ENCODE results near the gene MTCP1. TPM values are rescaled to one million over a fixed set of nuclear protein-coding genes. Genes with fewer than 3 reads are reported as not detected.

MTCP1 gene
- total RNA-seq, 1 experiment from 2014 or later = 11.3 TPM

DNA sequence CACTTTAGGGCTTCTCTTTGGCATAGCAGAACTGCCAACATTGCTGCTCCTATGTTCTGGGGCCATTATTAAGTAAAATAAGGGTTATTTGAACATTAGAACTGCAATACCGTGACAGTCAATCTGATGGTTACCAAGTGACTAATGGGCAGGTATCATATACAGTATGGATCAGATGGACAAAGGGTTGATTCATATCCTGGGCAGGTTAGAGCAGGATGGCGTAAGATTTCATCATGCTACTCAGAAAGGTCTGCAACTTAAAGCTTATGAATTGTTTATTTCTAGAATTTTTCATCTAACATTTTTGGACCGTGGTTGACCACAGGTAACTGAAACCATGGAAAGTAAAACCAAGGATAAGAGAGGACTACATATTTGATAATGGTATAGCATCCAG, 41.2 kb upstream of the MTCP1 start:
- no peak for DNase-seq
- no peaks in the 10 kb centered on the region for H3K9me3 Mint-ChIP-seq (ENCODE audit: unreplicated experiment)
- TF ChIP-seq, protein P1, sequence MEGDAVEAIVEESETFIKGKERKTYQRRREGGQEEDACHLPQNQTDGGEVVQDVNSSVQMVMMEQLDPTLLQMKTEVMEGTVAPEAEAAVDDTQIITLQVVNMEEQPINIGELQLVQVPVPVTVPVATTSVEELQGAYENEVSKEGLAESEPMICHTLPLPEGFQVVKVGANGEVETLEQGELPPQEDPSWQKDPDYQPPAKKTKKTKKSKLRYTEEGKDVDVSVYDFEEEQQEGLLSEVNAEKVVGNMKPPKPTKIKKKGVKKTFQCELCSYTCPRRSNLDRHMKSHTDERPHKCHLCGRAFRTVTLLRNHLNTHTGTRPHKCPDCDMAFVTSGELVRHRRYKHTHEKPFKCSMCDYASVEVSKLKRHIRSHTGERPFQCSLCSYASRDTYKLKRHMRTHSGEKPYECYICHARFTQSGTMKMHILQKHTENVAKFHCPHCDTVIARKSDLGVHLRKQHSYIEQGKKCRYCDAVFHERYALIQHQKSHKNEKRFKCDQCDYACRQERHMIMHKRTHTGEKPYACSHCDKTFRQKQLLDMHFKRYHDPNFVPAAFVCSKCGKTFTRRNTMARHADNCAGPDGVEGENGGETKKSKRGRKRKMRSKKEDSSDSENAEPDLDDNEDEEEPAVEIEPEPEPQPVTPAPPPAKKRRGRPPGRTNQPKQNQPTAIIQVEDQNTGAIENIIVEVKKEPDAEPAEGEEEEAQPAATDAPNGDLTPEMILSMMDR (IDR thresholded peaks at IDR 0.05; ENCODE audit: insufficient read depth in 1 of 2, low read depth in 1 of 2, low read length in 1 of 2, severe bottlenecking in 1 of 2, unreplicated experiment in 1 of 2) = no peak
- Histone ChIP-seq H3K4me3 (ENCODE audit: low read depth, low read length) (no peak overlapping the region), H3K27me3 (replicated peaks; ENCODE audit: control insufficient read depth, insufficient read depth, low read length) (no peaks in the 10 kb centered on the region), H3K9me3 (no peaks in the 10 kb centered on the region), H3K4me1 (no peaks in the 10 kb centered on the region), H3K36me3 (ENCODE audit: control insufficient read depth, insufficient read depth, low read length) (no peaks in the 10 kb centered on the region)
- intact Hi-C loops (cut with micrococcal nuclease; ENCODE audit: unreplicated experiment) = no loop called here
- H3K27me3 Mint-ChIP-seq (ENCODE audit: insufficient read depth, unreplicated experiment) = no peaks in the 10 kb centered on the region
- ChIA-PET POLR2A (no interaction called here), CTCF (no interaction called here)
- no peak overlapping the region for H3K27ac Mint-ChIP-seq (ENCODE audit: unreplicated experiment)
- no peak overlapping the region for H3K4me3 Mint-ChIP-seq (ENCODE audit: unreplicated experiment)
- no TSS peak for BruUV-seq (replicated peaks)
- H3K4me1 Mint-ChIP-seq (ENCODE audit: low read depth, unreplicated experiment) = no peaks in the 10 kb centered on the region
- peaks cover 4% of the 10 kb centered on the region for H3K36me3 Mint-ChIP-seq (ENCODE audit: insufficient read depth, unreplicated experiment)

DNA sequence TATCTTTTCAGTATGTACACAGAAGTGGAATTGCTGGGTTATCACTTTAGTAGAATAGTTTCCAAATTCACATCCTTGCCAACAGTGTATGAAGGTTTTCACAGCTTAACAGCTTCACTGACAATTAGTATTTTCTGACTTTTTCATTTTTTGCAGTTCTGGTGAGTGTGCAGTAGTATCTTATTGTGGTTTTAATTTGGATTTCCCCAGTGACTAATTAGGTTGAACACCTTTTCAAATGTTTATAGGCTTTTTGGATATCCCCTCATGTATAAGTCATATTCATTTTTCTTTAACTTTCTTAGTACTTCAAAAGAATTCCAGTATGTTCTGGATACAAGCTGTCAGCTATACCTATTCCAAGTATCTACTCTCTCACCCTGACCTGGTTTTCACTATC, 37.5 kb upstream of the MTCP1 start:
- H3K27ac Mint-ChIP-seq (ENCODE audit: unreplicated experiment) = no peak overlapping the region
- no TSS peak for BruUV-seq (replicated peaks)
- H3K4me3 ChIP-seq (ENCODE audit: low read depth, low read length) = no peak overlapping the region
- ChIA-PET POLR2A (no interaction called here), CTCF (no interaction called here)
- no peaks in the 10 kb centered on the region for H3K9me3 ChIP-seq
- no peaks in the 10 kb centered on the region for H3K27me3 ChIP-seq (replicated peaks; ENCODE audit: control insufficient read depth, insufficient read depth, low read length)
- H3K9me3 Mint-ChIP-seq (ENCODE audit: unreplicated experiment) = no peaks in the 10 kb centered on the region
- H3K36me3 Mint-ChIP-seq (ENCODE audit: insufficient read depth, unreplicated experiment) = peaks cover 4% of the 10 kb centered on the region
- no peak overlapping the region for H3K4me3 Mint-ChIP-seq (ENCODE audit: unreplicated experiment)
- no peaks in the 10 kb centered on the region for H3K27me3 Mint-ChIP-seq (ENCODE audit: insufficient read depth, unreplicated experiment)
- H3K4me1 Mint-ChIP-seq (ENCODE audit: low read depth, unreplicated experiment) = no peaks in the 10 kb centered on the region
- no peaks in the 10 kb centered on the region for H3K4me1 ChIP-seq
- DNase-seq = no peak
- H3K36me3 ChIP-seq (ENCODE audit: control insufficient read depth, insufficient read depth, low read length) = no peaks in the 10 kb centered on the region
- TF ChIP-seq, protein P1 (IDR thresholded peaks at IDR 0.05; ENCODE audit: insufficient read depth in 1 of 2, low read depth in 1 of 2, low read length in 1 of 2, severe bottlenecking in 1 of 2, unreplicated experiment in 1 of 2) = no peak
- intact Hi-C loops (cut with micrococcal nuclease; ENCODE audit: unreplicated experiment) = no loop called here

DNA sequence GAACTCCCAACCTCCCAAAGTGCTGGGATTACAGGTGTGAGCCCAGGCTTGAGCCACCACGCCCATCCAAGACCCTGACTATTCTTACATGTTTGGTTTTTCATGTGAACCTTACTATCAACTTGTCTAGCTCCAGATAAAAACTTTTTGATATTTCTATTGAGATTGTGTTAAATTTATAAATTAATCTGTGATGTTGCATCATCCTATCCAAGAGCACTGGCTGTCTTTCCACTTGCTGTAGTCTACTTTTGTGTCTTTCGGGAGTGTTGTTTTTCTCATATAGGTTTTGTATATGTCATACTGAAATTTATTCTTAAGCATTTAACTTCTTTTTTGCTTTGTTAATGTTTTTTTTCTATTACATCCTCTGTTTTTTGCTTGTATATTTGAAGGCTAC, 35.0 kb upstream of the MTCP1 start:
- Mint-ChIP-seq H3K36me3 (ENCODE audit: insufficient read depth, unreplicated experiment) (no peaks in the 10 kb centered on the region), H3K9me3 (ENCODE audit: unreplicated experiment) (no peaks in the 10 kb centered on the region)
- BruUV-seq (replicated peaks) = no TSS peak

More for the DNA sequence above, 35.0 kb upstream of the MTCP1 start:
- H3K4me1 Mint-ChIP-seq (ENCODE audit: low read depth, unreplicated experiment) = no peaks in the 10 kb centered on the region
- no peak for DNase-seq
- TF ChIP-seq, protein P1 (IDR thresholded peaks at IDR 0.05; ENCODE audit: insufficient read depth in 1 of 2, low read depth in 1 of 2, low read length in 1 of 2, severe bottlenecking in 1 of 2, unreplicated experiment in 1 of 2) = no peak
- Histone ChIP-seq H3K9me3 (no peaks in the 10 kb centered on the region), H3K27me3 (replicated peaks; ENCODE audit: control insufficient read depth, insufficient read depth, low read length) (no peaks in the 10 kb centered on the region), H3K4me1 (no peaks in the 10 kb centered on the region), H3K4me3 (ENCODE audit: low read depth, low read length) (no peak overlapping the region), H3K36me3 (ENCODE audit: control insufficient read depth, insufficient read depth, low read length) (no peaks in the 10 kb centered on the region)
- POLR2A ChIA-PET = no interaction called here
- no peak overlapping the region for H3K4me3 Mint-ChIP-seq (ENCODE audit: unreplicated experiment)
- H3K27me3 Mint-ChIP-seq (ENCODE audit: insufficient read depth, unreplicated experiment) = no peaks in the 10 kb centered on the region
- H3K27ac Mint-ChIP-seq (ENCODE audit: unreplicated experiment) = no peak overlapping the region
- intact Hi-C loops (cut with micrococcal nuclease; ENCODE audit: unreplicated experiment) = no loop called here
- CTCF ChIA-PET = no interaction called here
